ENCODE data around the gene BRICD5.

BRICD5 gene

GRCh38 chr16:2179576-2179975 is 31.1 kb downstream of the BRICD5 start:
- H3K4me3 ChIP-seq (ENCODE audit: low read depth, low read length), result no peak overlapping the region
- DNase-seq (ENCODE audit: low read depth), result no peak
- no peak for TF ChIP-seq CTCF (IDR thresholded peaks at IDR 0.05; ENCODE audit: low read depth, low read length, missing control alignments)

DNA sequence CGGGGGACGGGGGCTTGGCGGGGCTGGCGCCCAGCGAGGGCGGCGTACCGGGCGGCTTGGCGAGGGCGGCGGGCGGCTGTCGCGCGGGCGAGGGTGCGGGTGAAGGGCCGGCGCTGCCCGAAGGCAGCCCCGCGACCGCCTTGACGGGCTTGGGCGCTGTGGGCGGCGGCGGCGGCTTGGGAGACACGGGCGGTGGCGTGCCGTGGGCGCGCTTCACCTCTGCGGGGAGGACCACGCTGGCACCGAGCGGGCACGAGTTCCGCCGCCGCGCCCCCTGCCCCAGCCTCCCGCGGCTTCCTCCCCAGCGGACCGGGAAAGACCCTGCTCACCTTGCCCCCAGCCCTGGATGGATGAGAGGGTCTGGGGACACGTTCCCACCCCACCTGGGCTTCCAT is 31.6 kb downstream of the BRICD5 start:
- H3K4me3 ChIP-seq (ENCODE audit: low read depth, low read length), result no peak overlapping the region
- TF ChIP-seq CTCF (IDR thresholded peaks at IDR 0.05; ENCODE audit: low read depth, low read length, missing control alignments), result no peak
- DNase-seq (ENCODE audit: low read depth), result no peak

GRCh38 chr16:2178321-2179106 is 32.1 kb downstream of the BRICD5 start:
- DNase-seq (ENCODE audit: low read depth), result no peak
- no peak overlapping the region for H3K4me3 ChIP-seq (ENCODE audit: low read depth, low read length)
- no peak for TF ChIP-seq CTCF (IDR thresholded peaks at IDR 0.05; ENCODE audit: low read depth, low read length, missing control alignments)

DNA sequence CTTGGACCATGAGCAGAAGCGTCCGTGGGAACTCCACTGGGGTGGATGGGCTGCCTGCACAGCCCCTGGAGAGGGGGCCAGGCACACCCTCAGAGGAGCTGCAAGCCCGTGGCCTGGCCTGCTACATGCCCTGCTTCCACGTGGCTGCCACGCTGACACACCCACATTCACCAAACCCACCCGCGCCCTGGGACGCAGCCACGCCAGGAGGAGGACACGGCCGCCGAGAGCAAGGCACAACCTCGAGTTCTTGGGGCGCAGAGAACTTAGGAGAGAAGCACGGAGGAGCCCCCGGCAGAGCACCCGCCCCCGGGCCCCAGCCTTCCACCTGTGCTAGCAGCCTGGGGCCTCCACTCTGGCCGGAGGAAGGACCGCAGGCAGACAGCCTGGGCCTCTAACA is 33.1 kb downstream of the BRICD5 start:
- no peak overlapping the region for H3K4me3 ChIP-seq (ENCODE audit: low read depth, low read length)
- DNase-seq (ENCODE audit: low read depth), result no peak
- no peak for TF ChIP-seq CTCF (IDR thresholded peaks at IDR 0.05; ENCODE audit: low read depth, low read length, missing control alignments)

DNA sequence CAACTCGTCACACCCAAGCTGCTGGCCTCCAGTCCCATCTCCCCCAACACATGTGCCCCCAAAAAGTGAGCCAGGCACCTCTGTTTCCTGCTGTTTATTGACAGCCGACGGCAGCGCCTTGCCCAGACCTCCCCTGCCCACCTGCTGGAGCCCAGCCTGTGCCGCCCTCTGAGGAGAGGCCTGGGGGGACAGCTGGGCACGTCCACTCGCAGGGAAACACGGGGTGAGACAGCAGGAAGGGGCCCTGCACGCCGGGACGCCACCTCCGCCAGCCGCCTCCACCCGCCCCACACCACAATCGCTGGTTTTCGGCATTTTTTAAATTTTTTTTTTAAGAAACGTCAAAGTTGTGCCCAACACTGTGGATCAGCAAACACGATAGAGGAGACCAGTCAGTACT is 33.6 kb downstream of the BRICD5 start:
- DNase-seq (ENCODE audit: low read depth), result no peak
- no peak for TF ChIP-seq CTCF (IDR thresholded peaks at IDR 0.05; ENCODE audit: low read depth, low read length, missing control alignments)
- H3K4me3 ChIP-seq (ENCODE audit: low read depth, low read length), result no peak overlapping the region

DNA sequence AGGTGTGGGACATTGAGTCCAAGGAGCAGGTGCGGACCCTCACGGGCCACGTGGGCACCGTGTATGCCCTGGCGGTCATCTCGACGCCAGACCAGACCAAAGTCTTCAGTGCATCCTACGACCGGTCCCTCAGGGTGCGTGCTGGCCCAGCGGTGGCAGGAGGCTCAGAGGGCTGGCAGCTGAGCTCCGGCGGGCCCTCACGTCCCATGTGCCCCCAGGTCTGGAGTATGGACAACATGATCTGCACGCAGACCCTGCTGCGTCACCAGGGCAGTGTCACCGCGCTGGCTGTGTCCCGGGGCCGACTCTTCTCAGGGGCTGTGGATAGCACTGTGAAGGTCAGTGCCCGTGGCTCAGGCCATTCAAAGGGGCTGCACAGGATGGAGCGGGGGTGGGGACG is 34.6 kb downstream of the BRICD5 start:
- DNase-seq (ENCODE audit: low read depth), result no peak
- no peak for TF ChIP-seq CTCF (IDR thresholded peaks at IDR 0.05; ENCODE audit: low read depth, low read length, missing control alignments)
- no peak overlapping the region for H3K4me3 ChIP-seq (ENCODE audit: low read depth, low read length)

GRCh38 chr16:2175454-2175853 is 35.2 kb downstream of the BRICD5 start:
- H3K4me3 ChIP-seq (ENCODE audit: low read depth, low read length), result no peak overlapping the region
- TF ChIP-seq CTCF (IDR thresholded peaks at IDR 0.05; ENCODE audit: low read depth, low read length, missing control alignments), result no peak
- DNase-seq (ENCODE audit: low read depth), result no peak
